GM19193 (cell line): ENCODE measurements around the gene CRB1.

Source experiments
- POLR2A ChIP-seq: IDR thresholded peaks from 4 replicates; pipeline ENCODE4 v1.6.1; 2011; ENCODE audit not compliant: insufficient read depth, insufficient read length; ENCODE audit errors: extremely low read depth

Gene CRB1

GRCh38 chr1:197393772-197394171 lies 125.7 kb downstream of the CRB1 start:
- TF ChIP-seq POLR2A = no peak

GRCh38 chr1:197394831-197395608 lies 127.0 kb downstream of the CRB1 start:
- no peak for TF ChIP-seq POLR2A

GRCh38 chr1:197397895-197398294 lies 129.8 kb downstream of the CRB1 start:
- no peak for TF ChIP-seq POLR2A

GRCh38 chr1:197399755-197400521 lies 131.9 kb downstream of the CRB1 start:
- no peak for TF ChIP-seq POLR2A

- no peak for TF ChIP-seq POLR2A
Observed at GRCh38 chr1:197400522-197400902, 132.5 kb downstream of the CRB1 start.

- TF ChIP-seq POLR2A = no peak
Observed at GRCh38 chr1:197402189-197402588, 134.1 kb downstream of the CRB1 start.

- no peak for TF ChIP-seq POLR2A
Observed at GRCh38 chr1:197413564-197413963, 145.5 kb downstream of the CRB1 start.

- no peak for TF ChIP-seq POLR2A
Observed at GRCh38 chr1:197415221-197415620, 147.2 kb downstream of the CRB1 start.

- TF ChIP-seq POLR2A = no peak
Observed at GRCh38 chr1:197418693-197419092, 150.6 kb downstream of the CRB1 start.

- TF ChIP-seq POLR2A = no peak
Observed at GRCh38 chr1:197422993-197423392, 154.9 kb downstream of the CRB1 start.

- TF ChIP-seq POLR2A = no peak
Observed at GRCh38 chr1:197424380-197424779, 156.3 kb downstream of the CRB1 start.

GRCh38 chr1:197429372-197429771 lies 161.3 kb downstream of the CRB1 start:
- TF ChIP-seq POLR2A = no peak

GRCh38 chr1:197435224-197435623 lies 167.2 kb downstream of the CRB1 start:
- TF ChIP-seq POLR2A = no peak

- TF ChIP-seq POLR2A = no peak
Observed at GRCh38 chr1:197437601-197438000, 169.5 kb downstream of the CRB1 start.

GRCh38 chr1:197438010-197438790 lies 170.1 kb downstream of the CRB1 start:
- TF ChIP-seq POLR2A = no peak

GRCh38 chr1:197439708-197440280 lies 171.7 kb downstream of the CRB1 start:
- TF ChIP-seq POLR2A = no peak

GRCh38 chr1:197440715-197441114 lies 172.7 kb downstream of the CRB1 start:
- no peak for TF ChIP-seq POLR2A
